NCI-H524 (cell line): ENCODE data around the gene TMEM14C.

Experiments
- DNase-seq, 2 experiments: peaks; one replicate each; lab custom pipeline; 2025; lab: John Stamatoyannopoulos, UW

Gene TMEM14C

DNA sequence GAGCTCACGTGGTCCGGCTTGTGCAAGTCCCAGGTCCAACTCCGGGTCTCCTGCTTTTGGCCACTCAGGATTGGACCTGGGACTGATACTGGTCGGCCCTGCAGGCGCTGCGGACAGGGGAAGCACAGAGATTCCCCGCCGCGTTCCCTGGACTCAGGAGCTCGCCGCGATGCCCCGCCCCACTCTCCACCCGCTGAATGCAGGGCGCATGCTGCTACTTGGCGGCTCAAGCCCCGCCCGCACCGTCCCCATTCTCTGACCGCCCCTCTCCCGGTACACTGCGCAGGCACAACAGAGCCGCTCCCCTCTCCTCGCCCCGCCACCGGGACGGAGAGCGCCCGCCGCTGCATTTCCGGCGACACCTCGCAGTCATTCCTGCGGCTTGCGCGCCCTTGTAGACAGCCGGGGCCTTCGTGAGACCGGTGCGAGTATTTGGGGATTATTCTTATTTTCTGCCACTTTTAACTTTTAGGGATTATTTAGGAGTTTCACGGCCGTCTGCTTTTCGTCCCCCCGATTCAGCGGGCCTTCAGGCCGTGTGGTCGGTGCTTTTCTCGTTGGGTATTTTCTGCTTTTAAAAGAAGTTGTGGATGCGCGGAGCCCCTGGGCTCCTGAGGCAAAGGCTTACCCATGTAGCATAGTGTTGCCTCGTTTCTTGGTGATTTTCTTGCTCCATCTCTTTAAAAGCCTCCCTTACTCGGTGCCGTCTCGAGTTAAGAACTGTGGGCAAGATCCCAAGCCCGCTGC lies at the start of gene TMEM14C:
Gene TMEM14C, plus strand, starts transcription at position 251 of the 747 bp plus-strand sequence. CDS start 1,544 bp downstream, outside the sequence.
- peak; percentile 90 to 94 for DNase-seq

DNA sequence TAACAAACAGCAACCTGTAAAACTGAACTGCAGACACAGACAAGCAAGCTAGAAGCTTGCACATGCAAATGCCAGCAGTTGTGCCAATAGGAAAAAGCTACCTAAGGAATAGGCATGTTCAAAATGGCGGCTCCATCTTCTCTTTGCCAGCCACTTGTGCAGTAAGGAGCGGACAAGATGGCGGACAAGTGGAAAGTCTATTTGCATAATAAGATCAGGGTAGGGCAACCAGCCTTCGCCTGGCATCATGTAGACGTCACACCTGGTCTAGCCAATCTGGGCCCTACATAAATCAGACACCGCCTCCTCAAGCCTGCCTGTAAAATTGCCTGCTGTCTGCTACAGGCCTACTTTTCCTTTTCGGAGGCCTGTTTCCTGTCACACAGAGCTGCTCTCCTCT lies 46.5 kb upstream of the TMEM14C start:
- no peak for DNase-seq

DNA sequence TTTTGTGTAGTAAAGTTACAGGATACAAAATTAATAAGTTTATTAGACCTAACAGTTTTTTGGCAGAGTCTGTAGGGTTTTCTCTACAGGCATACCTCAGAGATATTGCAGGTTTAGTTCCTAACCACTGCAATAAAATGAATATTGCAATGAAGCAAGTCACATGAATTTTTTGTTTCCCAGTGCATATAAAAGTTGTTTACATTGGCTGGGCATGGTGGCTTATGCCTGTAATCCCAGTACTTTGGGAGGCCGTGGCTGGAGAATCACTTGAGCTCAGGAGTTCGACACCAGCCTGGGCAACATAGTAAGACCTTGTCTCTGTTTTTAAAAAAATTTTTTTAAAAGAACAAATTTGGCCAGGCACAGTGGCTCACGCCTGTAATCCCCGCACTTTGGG lies 44.4 kb upstream of the TMEM14C start:
- DNase-seq = no peak

GRCh38 chr6:10681795-10682194 lies 41.1 kb upstream of the TMEM14C start:
- no peak for DNase-seq

DNA sequence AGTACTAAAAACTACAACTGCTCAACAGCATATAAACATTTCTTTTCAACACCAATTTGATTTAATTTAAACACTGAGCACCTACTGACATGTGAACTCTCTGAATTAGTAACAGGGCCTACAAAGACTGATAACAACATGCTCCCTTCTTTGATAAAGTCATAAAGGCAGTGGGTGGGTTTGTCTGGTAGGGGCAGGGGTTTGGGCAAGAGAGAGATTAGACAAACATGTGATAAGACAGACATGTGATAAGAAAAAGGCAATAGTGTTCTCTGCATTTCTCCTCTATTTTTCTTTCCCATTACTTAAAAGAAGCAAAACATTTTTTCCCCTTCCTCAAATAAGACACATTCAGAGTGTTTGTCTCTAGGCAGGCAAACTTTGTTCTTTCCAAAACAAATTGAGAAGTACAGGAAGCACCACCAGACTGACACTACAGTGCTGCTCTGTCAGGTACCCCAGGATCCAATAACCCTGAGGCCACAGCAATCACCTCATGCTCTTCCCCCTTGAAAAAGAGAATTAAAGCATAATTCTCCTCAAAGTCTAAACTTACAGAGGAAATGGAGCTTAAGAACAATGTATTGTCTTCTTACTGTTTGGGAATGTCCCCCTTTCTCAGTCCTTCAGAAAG lies 40.4 kb upstream of the TMEM14C start:
- DNase-seq = no peak

DNA sequence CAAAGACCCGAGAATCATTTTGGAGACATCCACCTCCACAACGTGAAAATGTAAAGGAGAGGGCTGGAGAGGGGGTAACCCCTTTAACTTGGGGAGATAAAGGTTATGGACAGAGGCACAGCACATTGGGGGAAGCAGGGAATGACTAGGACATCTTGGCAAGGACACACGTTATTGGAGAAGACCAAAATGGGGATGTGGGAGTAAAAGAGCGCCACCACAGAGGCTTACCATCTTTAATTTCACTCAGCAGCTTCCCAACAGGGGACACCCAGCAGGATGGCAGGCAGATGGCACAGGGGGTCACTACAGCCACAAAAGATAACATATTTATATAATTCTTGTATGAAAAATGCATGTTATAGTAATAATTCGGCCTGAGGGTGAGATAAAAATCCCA lies 38.3 kb upstream of the TMEM14C start:
- no peak for DNase-seq

- no peak for DNase-seq
Observed at GRCh38 chr6:10685092-10685915, 37.6 kb upstream of the TMEM14C start.

GRCh38 chr6:10686901-10687300 lies 36.0 kb upstream of the TMEM14C start:
- DNase-seq = no peak

DNA sequence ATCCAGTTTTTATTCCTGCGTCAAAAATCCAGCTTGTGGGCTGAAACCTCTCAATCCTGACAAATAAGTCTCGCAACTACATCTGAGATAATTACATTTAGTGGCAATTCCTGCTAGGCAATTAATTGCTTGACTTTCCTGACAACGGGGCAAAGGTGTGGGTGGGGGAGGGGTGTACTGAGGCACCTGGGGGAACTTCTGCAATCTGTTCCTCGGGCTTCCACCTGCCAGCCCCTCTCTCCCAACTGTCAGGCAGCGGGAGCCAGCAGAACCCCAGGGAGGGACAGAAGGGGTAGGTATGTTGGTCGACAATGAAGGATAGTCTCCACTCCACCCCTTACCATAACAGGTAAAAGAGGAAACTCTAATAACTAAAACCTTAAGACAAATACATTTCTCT lies 35.3 kb upstream of the TMEM14C start:
- DNase-seq = no peak

GRCh38 chr6:10690651-10691445 lies 32.0 kb upstream of the TMEM14C start:
- no peak for DNase-seq

GRCh38 chr6:10692965-10693538 lies 29.8 kb upstream of the TMEM14C start:
- no peak for DNase-seq

- DNase-seq = peak; percentile 86 to 91
Observed at GRCh38 chr6:10694302-10695085, 28.4 kb upstream of the TMEM14C start, which contains the start of the genes C6orf52 and PAK1IP1. TSS of gene C6orf52 (minus strand) at chr6:10694616. CDS start at chr6:10687550, 7,066 bp downstream. TSS of gene PAK1IP1 (plus strand) at chr6:10694972. CDS start at chr6:10694986, 14 bp downstream.

GRCh38 chr6:10695086-10695657 lies 27.7 kb upstream of the TMEM14C start:
- peak in 1 of 2 experiments; percentile 28 for DNase-seq

- DNase-seq = no peak
Observed at GRCh38 chr6:10696655-10697054, 26.2 kb upstream of the TMEM14C start.

DNA sequence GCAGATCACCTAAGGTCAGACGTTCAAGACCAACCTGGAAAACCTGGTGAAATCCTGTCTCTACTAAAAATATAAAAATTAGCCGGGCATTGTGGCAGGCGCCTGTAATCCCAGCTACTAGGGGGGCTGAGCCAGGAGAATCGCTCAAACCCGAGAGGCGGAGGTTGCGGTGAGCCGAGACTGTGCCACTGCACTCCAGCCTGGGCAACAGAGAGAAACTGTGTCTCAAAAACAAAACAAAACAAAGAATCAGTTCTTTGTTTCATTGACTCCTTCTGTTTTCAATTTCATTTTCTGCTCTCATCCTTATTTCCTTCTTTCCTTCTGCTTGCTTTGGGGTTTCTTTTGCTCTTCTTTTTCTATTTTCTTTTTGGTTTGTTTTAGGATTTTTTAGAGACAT lies 8.9 kb upstream of the TMEM14C start:
- no peak for DNase-seq

GRCh38 chr6:10719296-10719963 lies 3.4 kb upstream of the TMEM14C start:
- peak in 1 of 2 experiments; percentile 31 for DNase-seq

GRCh38 chr6:10719964-10720264 lies 3.0 kb upstream of the TMEM14C start:
- peak in 1 of 2 experiments; percentile 36 for DNase-seq

DNA sequence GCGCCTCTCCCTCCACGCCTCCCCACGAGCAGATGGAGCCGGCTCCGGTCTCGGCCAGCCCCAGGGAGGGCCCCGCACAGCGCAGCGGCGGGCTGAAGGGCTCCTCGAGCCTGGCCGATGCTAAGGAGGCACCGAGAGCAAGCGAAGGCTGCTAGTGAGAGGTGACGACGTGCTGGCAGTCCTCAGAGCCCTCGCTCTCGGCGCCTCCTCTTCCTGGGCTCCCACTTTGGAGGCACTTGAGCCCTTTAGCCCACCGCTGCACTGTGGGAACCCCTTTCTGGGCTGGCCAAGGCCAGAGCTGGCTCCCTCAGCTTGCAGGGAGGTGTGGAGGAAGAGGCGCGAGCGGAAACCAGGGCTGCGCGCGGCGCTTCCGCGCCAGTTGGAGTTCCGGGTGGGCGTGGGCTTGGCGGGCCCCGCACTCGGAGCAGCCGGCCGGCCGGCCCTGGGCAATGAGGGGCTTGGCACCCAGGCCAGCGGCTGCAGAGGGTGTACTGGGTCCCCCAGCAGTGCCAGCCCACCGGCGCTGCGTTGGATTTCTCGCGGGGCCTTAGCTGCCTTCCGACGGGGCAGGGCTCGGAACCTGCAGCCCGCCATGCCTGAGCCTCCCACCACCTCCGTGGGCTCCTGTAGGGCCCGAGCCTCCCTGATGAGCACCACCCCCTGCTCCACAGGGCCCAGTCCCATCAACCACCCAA lies 2.5 kb upstream of the TMEM14C start:
- peak in 1 of 2 experiments; percentile 46 for DNase-seq
